ENCODE data around the gene ACAP3.

Gene ACAP3

DNA sequence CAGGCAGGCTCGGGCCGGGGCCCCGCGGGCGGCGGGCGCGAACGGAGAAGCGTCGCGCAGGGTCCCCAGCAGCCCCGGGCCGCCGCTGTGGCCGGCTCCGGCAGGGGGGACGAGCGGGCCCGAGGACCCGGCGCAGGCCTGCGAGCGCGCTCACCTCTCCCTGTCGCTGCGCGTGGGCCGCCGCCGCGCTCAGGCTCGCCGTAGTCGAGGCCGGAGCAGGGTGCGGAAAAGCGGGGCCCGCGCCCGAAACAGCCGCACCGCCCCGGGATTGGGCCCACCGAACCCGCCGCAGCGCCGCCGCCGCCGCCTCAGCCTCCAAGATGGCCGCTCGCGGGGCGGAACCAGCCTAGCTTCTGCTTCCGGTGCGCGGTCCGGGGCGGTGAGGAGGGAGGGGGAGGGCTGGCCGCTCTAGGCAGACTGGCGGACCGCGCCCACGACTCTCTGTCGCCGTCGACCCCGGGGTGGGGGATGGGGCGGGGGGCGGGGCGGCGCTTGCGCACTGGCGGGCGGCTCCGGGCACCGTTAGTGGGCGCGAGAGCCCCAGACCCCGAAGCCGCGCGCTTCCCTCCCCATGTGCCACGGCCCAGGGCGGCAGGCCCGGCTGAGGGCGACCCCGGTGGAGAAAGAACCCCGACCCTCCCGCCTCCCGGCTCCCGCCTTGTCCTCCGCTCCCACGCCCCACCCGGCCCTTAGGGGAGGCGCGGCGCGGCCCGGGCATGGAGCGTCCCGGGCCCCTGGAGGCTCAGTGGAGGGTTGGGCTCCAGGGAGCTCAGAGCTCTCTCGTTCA is 34.0 kb downstream of the ACAP3 start, which contains the start of gene UBE2J2:
UBE2J2 (minus strand) TSS at position 343 of the 787 bp plus-strand sequence. CDS start 5,862 bp downstream, outside the sequence.
- DNase-seq (ENCODE audit: extremely low read depth, insufficient read length), result peak; percentile 89
- Histone ChIP-seq H3K4me3 (replicated peaks; ENCODE audit: low read depth, low read length) (peak within 1 kb of the TSS; percentile 95), H3K27me3 (replicated peaks; ENCODE audit: control insufficient read depth, insufficient read depth, low read length) (no peaks in the 10 kb centered on the region), H3K36me3 (ENCODE audit: control insufficient read depth, insufficient read depth, low read length) (no peaks in the 10 kb centered on the region)
- TF ChIP-seq, protein P1, sequence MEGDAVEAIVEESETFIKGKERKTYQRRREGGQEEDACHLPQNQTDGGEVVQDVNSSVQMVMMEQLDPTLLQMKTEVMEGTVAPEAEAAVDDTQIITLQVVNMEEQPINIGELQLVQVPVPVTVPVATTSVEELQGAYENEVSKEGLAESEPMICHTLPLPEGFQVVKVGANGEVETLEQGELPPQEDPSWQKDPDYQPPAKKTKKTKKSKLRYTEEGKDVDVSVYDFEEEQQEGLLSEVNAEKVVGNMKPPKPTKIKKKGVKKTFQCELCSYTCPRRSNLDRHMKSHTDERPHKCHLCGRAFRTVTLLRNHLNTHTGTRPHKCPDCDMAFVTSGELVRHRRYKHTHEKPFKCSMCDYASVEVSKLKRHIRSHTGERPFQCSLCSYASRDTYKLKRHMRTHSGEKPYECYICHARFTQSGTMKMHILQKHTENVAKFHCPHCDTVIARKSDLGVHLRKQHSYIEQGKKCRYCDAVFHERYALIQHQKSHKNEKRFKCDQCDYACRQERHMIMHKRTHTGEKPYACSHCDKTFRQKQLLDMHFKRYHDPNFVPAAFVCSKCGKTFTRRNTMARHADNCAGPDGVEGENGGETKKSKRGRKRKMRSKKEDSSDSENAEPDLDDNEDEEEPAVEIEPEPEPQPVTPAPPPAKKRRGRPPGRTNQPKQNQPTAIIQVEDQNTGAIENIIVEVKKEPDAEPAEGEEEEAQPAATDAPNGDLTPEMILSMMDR (IDR thresholded peaks at IDR 0.05; ENCODE audit: insufficient read depth, low read length, poor library complexity, severe bottlenecking), result peak; percentile 8

DNA sequence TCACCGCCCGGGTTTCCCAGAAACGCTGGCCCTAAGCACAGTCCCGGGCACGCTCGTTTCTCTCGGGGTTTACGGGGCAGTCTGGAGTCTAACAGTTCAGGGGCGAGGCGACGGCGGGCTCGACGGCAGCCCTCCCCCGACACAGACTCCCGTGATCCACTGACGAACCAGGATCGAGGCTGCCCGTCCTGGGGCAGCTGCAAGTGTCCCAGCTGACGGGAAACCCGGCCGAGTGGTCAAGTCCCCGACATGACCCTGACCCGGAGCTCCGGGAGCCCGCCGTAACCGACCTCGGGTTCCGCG is 34.6 kb downstream of the ACAP3 start:
- DNase-seq (ENCODE audit: extremely low read depth, insufficient read length), result no peak
- TF ChIP-seq, protein P1 (IDR thresholded peaks at IDR 0.05; ENCODE audit: insufficient read depth, low read length, poor library complexity, severe bottlenecking), result no peak

DNA sequence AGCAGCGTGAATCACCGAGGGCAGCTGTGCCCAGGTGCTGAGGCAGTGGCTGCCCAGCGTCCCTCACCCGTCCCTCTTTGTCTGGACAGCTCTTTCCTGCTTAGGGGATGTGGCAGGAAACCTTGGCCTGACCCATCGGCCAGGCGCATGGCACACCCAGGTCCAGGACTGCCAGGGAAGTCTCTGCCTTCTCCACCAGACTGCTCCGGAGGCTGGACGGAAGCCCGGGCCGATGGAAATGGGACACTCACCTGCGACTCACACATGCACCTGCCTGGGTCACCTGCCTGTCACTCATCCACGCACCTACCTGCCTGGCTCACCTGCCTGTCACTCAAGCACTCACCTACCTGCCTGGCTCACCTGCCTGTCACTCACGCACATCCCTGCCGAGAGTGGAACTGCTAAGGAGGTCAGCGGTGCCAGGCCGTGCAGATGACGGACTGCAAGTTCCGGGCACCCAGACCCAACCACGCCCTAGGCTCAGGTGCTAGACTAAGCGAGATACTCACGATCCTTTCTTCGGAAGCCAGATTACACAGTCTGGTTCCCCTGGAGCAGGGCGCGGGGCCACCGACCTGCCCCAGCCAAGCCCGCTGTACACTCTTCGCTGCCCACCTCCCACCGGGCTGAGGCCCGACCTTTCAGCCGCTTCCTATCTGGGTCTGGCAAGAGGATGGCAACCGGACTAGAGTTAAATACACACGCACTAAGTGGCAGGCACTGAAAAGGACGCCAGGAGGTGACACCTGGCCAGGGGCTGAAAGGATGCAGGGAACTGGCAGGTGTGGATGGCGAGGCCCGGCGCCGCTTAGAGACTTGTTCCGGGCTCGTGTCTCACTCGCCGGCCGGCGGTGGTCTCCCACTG is 35.2 kb downstream of the ACAP3 start:
- TF ChIP-seq, protein P1 (IDR thresholded peaks at IDR 0.05; ENCODE audit: insufficient read depth, low read length, poor library complexity, severe bottlenecking), result no peak
- no peak for DNase-seq (ENCODE audit: extremely low read depth, insufficient read length)
- peaks cover 7% of the 10 kb centered on the region for H3K36me3 ChIP-seq (ENCODE audit: control insufficient read depth, insufficient read depth, low read length)
- no peaks in the 10 kb centered on the region for H3K27me3 ChIP-seq (replicated peaks; ENCODE audit: control insufficient read depth, insufficient read depth, low read length)
- peak overlapping the region; percentile 95 for H3K4me3 ChIP-seq (replicated peaks; ENCODE audit: low read depth, low read length)

More for the DNA sequence above, 34.6 kb downstream of the ACAP3 start:
- Histone ChIP-seq H3K27me3 (replicated peaks; ENCODE audit: control insufficient read depth, insufficient read depth, low read length) (no peaks in the 10 kb centered on the region), H3K36me3 (ENCODE audit: control insufficient read depth, insufficient read depth, low read length) (peaks cover 2% of the 10 kb centered on the region; the same call in 1 of the 2 replicates), H3K4me3 (replicated peaks; ENCODE audit: low read depth, low read length) (peak overlapping the region; percentile 95)

DNA sequence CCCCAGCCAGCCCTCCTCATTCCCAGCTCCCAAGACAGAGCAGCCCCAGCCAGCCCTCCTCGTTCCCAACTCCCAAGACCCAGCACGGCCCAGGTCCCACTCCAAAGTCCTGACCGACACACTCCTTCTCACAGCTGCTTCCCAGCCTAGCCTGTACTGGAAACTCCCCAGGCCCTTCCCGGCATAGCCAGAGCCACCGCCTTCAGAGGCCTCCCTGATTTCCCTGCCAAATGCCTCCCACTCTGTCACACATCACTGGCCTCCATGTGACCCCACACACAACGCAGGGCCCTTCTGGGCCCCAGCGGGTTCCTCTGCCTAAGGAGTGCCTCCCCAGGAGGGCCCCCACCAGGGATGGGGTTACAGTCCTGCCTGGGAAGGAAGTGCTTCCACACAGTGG is 36.9 kb downstream of the ACAP3 start:
- TF ChIP-seq, protein P1 (IDR thresholded peaks at IDR 0.05; ENCODE audit: insufficient read depth, low read length, poor library complexity, severe bottlenecking), result no peak
- no peaks in the 10 kb centered on the region for H3K27me3 ChIP-seq (replicated peaks; ENCODE audit: control insufficient read depth, insufficient read depth, low read length)

DNA sequence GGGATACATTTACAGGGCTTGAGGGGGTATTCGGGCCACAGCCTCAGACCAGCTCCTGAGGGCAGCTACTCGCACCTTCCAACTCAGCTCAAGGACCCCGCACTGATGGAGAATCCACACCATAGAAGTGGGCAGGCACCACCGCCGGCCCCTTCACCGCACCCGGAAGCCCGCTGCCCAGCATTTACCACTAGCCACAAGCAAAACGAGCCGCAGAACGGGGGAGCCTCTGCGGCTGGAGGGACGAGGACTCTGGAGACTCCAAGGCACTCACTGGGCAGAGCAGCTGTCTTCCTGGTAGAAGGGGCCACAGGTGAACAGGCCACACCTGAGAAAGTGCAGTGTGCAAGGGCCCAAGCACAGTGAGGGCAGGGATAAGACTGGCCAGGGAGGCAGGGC is 39.4 kb downstream of the ACAP3 start:
- H3K4me3 ChIP-seq (replicated peaks; ENCODE audit: low read depth, low read length), result no peak overlapping the region
- no peak for DNase-seq (ENCODE audit: extremely low read depth, insufficient read length)
- TF ChIP-seq, protein P1 (IDR thresholded peaks at IDR 0.05; ENCODE audit: insufficient read depth, low read length, poor library complexity, severe bottlenecking), result no peak
- no peaks in the 10 kb centered on the region for H3K27me3 ChIP-seq (replicated peaks; ENCODE audit: control insufficient read depth, insufficient read depth, low read length)
- H3K36me3 ChIP-seq (ENCODE audit: control insufficient read depth, insufficient read depth, low read length), result peaks cover 20% of the 10 kb centered on the region

More for the DNA sequence above, 36.9 kb downstream of the ACAP3 start:
- H3K36me3 ChIP-seq (ENCODE audit: control insufficient read depth, insufficient read depth, low read length), result peaks cover 14% of the 10 kb centered on the region
- H3K4me3 ChIP-seq (replicated peaks; ENCODE audit: low read depth, low read length), result no peak overlapping the region
- no peak for DNase-seq (ENCODE audit: extremely low read depth, insufficient read length)
